NCI-H1930 (cell line): ENCODE results near the gene SMIM35.

ENCODE experiments used
- DNase-seq, 2 experiments: peaks; one replicate each; lab custom pipeline; 2025; lab: John Stamatoyannopoulos, UW

SMIM35 gene

GRCh38 chr11:118086913-118087768, at the start of gene SMIM35:
Gene SMIM35 (minus strand): TSS chr11:118086963. CDS start chr11:118086757, 206 bp downstream.
- peak in 1 of 2 experiments; percentile 26 for DNase-seq

DNA sequence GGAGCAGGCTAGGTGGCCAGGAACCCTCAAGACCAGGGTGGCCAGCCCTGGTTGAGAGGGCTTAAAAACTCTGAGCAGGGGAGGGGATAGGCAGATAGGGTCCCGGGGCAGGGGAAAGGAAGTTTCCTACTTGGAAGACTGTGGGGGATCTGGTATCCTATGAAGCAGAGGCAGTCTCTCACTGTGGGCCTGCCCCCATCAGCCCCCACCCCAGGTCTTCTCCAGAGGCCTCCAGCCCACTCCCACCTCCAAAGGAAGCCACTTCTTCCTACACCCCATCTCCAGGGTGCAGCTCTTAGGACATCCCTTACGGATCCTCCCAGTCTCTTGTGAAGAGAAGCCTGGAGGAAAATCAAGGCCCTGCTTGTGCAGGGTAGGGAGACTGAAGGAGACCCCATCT, 49.6 kb upstream of the SMIM35 start:
- no peak for DNase-seq

GRCh38 chr11:118135796-118136165, 49.0 kb upstream of the SMIM35 start:
- no peak for DNase-seq

GRCh38 chr11:118135051-118135795, 48.5 kb upstream of the SMIM35 start:
- DNase-seq, result no peak

- DNase-seq, result no peak
Observed at GRCh38 chr11:118133816-118134215, 47.1 kb upstream of the SMIM35 start.

- no peak for DNase-seq
Observed at GRCh38 chr11:118132385-118133151, 45.8 kb upstream of the SMIM35 start.

GRCh38 chr11:118129471-118130172, 42.9 kb upstream of the SMIM35 start:
- DNase-seq, result no peak

- DNase-seq, result no peak
Observed at GRCh38 chr11:118128721-118129470, 42.1 kb upstream of the SMIM35 start.

DNA sequence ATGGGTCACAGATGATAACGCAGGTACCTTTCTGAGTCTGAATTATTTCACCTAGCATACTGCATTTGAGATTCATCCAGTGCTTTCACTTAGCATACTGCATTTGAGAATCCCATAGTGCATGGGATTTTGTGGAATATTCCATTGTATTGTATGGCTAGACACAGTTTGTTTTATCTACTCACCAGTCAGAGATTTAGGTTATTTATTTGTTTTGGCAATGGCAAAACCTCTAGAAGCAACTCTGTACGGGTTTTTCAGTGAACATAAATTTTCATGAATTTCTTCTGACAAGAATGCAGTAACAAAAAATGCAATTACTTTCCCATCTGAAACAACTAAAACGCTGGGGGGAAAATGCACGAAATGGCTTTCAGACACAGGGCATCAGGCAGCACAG, 41.5 kb upstream of the SMIM35 start:
- no peak for DNase-seq

- DNase-seq, result peak; percentile 35 to 39
Observed at GRCh38 chr11:118126082-118126838, 39.5 kb upstream of the SMIM35 start.

GRCh38 chr11:118124929-118125535, 38.3 kb upstream of the SMIM35 start:
- peak; percentile 28 to 54 for DNase-seq

DNA sequence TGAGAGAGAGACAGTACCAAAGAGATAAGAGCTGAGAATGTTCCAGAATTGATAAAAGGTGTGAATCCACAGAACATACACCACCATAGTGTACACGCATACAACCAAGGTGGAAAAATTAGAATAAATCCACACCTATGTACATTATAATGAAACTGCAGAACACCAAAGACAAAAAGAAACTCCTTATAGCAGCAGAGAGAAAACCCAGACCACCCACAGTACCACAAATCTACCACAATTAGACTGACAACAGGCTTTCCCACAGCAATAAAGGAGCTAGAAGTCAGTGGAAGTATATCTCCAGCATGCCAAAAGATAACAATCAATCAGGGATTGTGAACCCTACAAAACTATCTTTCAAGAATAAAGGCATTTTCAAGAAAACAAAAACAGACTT, 34.0 kb upstream of the SMIM35 start:
- DNase-seq, result no peak

DNA sequence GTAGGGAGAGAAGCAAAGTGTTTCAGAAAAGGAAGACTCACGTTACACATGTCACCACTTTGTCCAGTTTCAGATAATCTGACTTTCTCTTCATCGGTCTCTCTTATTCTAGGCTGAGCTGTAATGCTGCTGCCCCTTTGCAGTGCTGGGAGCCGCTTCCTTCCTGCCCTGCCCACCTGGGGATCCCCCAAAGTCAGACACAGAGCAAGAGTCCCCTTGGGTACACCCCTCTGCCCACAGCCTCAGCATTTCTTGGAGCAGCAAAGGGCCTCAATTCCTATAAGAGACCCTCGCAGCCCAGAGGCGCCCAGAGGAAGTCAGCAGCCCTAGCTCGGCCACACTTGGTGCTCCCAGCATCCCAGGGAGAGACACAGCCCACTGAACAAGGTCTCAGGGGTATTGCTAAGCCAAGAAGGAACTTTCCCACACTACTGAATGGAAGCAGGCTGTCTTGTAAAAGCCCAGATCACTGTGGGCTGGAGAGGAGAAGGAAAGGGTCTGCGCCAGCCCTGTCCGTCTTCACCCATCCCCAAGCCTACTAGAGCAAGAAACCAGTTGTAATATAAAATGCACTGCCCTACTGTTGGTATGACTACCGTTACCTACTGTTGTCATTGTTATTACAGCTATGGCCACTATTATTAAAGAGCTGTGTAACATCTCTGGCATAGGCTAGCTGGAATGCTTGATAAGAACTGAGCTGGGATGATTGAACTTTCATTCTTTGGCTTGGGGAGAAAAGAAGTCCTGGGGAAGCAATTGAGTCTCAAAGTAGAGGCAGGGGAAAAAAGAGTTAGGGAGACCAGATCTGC, 31.2 kb upstream of the SMIM35 start:
- no peak for DNase-seq

- DNase-seq, result no peak
Observed at GRCh38 chr11:118115048-118115447, 28.3 kb upstream of the SMIM35 start.

GRCh38 chr11:118114266-118114665, 27.5 kb upstream of the SMIM35 start:
- DNase-seq, result no peak

GRCh38 chr11:118112711-118113430, 26.1 kb upstream of the SMIM35 start:
- no peak for DNase-seq

GRCh38 chr11:118111744-118112035, 24.9 kb upstream of the SMIM35 start:
- no peak for DNase-seq

DNA sequence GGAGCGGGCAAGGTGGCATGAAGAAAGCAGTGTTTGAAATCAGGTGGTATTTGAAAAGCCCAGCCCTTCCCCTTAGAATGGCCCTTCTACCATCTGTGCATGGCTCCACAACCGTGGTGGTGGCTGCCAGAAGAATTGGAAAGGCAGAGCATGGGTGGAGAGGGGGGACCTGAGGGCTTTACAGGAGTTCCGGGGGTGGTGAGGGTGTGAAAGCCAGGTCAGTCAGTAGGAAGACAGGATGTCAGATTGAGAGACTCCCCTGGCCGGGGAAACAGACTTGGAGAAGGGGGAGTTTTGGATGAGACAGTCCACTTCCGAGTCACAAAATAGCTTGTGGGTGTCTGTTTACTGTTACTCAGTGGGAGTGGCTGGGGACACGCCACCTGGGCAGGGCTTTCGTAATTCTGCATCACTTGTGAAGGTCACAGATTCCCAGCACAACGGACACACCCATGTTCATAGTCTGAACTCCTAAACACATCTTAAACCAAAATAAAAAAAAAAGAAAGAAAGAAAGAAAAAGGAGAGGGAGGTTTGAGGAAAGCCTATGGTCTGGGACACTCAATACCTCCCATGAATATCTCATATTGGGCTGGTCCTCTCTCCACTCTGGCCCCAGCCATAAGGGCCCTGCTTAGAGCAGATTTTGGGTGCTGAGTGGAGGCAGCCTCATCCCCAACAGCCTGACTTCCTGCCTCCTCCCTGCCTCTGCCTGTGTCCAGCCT, 24.4 kb upstream of the SMIM35 start:
- DNase-seq, result no peak
